Tibial nerve (tissue), 4 donors: ENCODE results near the gene NDUFB10. TPM values are rescaled to one million over a fixed set of nuclear protein-coding genes. Genes with fewer than 3 reads are reported as not detected.

Experiments
- DNase-seq, 2 donors: peaks; one replicate each; pipeline ENCODE4 v3.0.0-alpha.2; 2019; ENCODE audit warnings: low spot score in 2 of 2
- H3K27ac ChIP-seq, 4 donors: fragments of 200-600 bp; sonication (generic) in 3 of 4; one replicate each; pipeline ENCODE4 v1.5.1; 2017 to 2019; ENCODE audit warnings: mild to moderate bottlenecking in 1 of 4
- H3K27me3 ChIP-seq, 2 donors: fragments of 200-600 bp; sonication (generic) in 1 of 2; one replicate each; pipeline versions ENCODE4 v1.5.1 to v1.6.0; 2017 to 2019
- H3K36me3 ChIP-seq, 3 donors: fragments of 200-600 bp; sonication (generic); one replicate each; pipeline ENCODE4 v1.5.1; 2018 to 2019
- H3K4me1 ChIP-seq, 4 donors: fragments of 200-600 bp; sonication (generic) in 3 of 4; one replicate each; pipeline ENCODE4 v1.5.1; 2017 to 2019
- H3K4me3 ChIP-seq, 4 donors: fragments of 200-600 bp; sonication (generic) in 3 of 4; one replicate each; pipeline ENCODE4 v1.5.1; 2017 to 2019; ENCODE audit warnings: mild to moderate bottlenecking in 1 of 4, moderate library complexity in 1 of 4
- H3K9me3 ChIP-seq, 4 donors: fragments of 200-600 bp; sonication (generic) in 3 of 4; one replicate each; pipeline ENCODE4 v1.5.1; 2017 to 2019
- CTCF ChIP-seq, 5 experiments: fragments of 200-600 bp in 3 of 5; fragments of 450-650 bp in 2 of 5; sonication (generic) in 3 of 5; IDR thresholded peaks; one replicate each; pipeline ENCODE4 v1.5.1; 2016 to 2019; ENCODE audit warnings: antibody characterized with exemption in 5 of 5, mild to moderate bottlenecking in 3 of 5, moderate library complexity in 2 of 5
- EP300 ChIP-seq, 2 donors: sonication (generic); formaldehyde crosslinking; IDR thresholded peaks; one replicate each; pipeline ENCODE4 v1.6.1; 2017; ENCODE audit warnings: antibody characterized with exemption in 2 of 2, mild to moderate bottlenecking in 1 of 2
- POLR2A ChIP-seq, 2 donors: fragments of 450-650 bp; IDR thresholded peaks; one replicate each; pipeline ENCODE4 v1.6.1; 2017; ENCODE audit warnings: antibody characterized with exemption in 2 of 2, mild to moderate bottlenecking in 2 of 2, moderate library complexity in 2 of 2
- WGBS, 2 donors: methylation state at CpG; one replicate each; pipeline ENCODE4 v1.1.5; 2018; 5-methylcytosine and 5-hydroxymethylcytosine counted together
- total RNA-seq, 4 donors: library from RNA; depleted of rRNA; stranded (reverse); fragments of >200 nt; gene quantifications; one replicate each; pipeline ENCODE4 v1.1.0, GENCODE V29; 2016

Gene NDUFB10
- total RNA-seq: 100 to 1,000 TPM in 2 of 4 donors, 10 to 100 TPM in 2; 86.9 to 136 (median 116) TPM

- H3K9me3 ChIP-seq: no peaks in the 10 kb centered on the region
- H3K36me3 ChIP-seq: peaks cover 7 to 26% (median 16%) of the 10 kb centered on the region in 3 donors
- DNase-seq: peak; percentile 74 to 79
- peak within 1 kb of the TSS; percentile 63 to 87 (median 80) for H3K4me3 ChIP-seq
- TF ChIP-seq EP300 (IDR thresholded peaks at IDR 0.05): peak in 1 of 2 donors; percentile 89
- TF ChIP-seq POLR2A (IDR thresholded peaks at IDR 0.05): peak; percentile 50 to 83
- TF ChIP-seq CTCF (IDR thresholded peaks at IDR 0.05): peak; percentile 64 to 83 (median 74)
- H3K27ac ChIP-seq: peak within 1 kb of the TSS; percentile 30 to 92 (median 80)
- H3K4me1 ChIP-seq: peaks cover 0 to 43% (median 29%) of the 10 kb centered on the region in 4 donors
- WGBS, 2 donors: 0 to 1% methylated on average over 54 to 59 of the region's 79 CpGs
- no peaks in the 10 kb centered on the region for H3K27me3 ChIP-seq
Observed at GRCh38 chr16:1959269-1960039, at the start of gene NDUFB10. TSS of gene NDUFB10 (plus strand) at chr16:1959538. CDS start at chr16:1959625, 87 bp downstream.

DNA sequence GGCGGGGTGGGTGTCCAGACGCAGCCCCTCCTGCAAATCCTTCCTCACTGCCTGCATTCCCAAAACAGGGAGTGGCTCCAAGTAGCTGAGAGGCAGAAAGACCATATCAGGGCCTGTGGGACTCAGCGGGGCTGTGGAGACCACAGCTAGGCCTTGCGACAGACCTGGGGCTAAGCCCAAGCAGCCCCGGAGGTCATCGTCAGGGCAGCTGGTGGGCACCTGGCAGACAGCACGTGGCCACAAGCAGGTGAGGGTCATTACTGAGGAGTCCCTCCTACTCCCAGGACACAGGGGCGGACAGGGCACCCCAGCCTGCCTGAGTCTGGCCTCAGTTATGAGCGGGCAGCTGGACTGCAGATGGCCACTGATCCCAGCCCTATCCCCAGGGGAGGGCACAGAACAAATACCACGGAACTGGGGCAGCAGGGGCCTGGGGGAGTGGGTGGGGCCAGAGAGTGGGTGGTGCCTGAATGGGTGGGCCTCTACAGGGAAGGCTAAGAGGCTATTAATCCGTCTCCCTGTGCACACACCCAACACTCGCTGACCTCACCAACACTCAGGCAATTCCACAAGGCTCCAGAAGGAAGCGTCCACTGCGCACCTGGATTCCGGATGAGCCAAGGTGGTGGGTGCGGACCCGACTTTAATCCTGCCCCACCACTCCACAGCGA lies 49.6 kb upstream of the NDUFB10 start:
- H3K27ac ChIP-seq: no peak overlapping the region
- no peak for DNase-seq
- H3K36me3 ChIP-seq: no peaks in the 10 kb centered on the region
- WGBS, 2 donors: 73 to 77% methylated on average over 13 to 18 of the region's 18 CpGs
- peaks cover 0 to 71% of the 10 kb centered on the region in 2 donors for H3K27me3 ChIP-seq
- TF ChIP-seq EP300 (IDR thresholded peaks at IDR 0.05) (no peak), CTCF (IDR thresholded peaks at IDR 0.05) (no peak)
- H3K4me1 ChIP-seq: peaks cover 0 to under 1% (median 0%) of the 10 kb centered on the region in 4 donors
- no peak overlapping the region for H3K4me3 ChIP-seq
- H3K9me3 ChIP-seq: no peaks in the 10 kb centered on the region

DNA sequence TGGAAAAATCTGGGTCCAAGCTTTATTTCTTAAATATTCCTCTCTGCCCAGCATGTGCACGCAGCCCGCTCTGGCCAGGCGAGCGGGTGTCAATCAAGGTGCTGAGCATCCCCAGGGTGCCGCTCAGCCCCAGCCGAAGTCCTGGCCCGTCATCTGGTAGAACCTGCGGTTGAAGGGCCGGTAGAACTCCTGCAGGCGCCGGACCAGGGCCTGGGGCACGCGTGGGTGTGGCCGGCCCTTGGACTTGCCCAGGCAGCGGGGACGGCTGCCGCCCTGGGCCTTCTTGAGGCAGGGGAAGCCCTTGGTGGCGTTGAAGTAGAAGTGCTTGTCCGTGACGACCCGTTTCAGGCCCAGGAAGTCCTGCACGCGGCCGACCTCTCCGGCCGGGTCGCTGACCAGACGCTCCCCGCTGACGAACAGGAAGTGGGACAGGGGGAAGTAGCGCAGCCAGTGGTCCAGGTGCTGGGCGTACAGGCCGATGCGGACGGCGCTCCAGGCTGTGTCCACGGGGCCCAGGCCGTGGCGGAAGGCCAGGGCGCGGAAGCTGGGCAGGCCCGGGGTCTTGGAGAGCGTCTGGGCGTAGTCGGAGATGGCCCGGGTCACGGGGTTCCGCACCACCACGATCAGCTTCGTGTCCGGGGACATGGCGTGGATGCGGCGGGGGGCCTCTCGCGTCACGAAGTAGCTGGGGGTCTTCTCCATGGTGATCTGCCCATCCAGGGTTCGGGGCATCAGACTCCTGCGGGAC lies 47.7 kb upstream of the NDUFB10 start:
- Histone ChIP-seq H3K27ac (no peak overlapping the region), H3K4me3 (no peak overlapping the region), H3K4me1 (no peaks in the 10 kb centered on the region), H3K9me3 (no peaks in the 10 kb centered on the region), H3K27me3 (peaks cover 0 to 74% of the 10 kb centered on the region in 2 donors), H3K36me3 (no peaks in the 10 kb centered on the region)
- DNase-seq: no peak
- TF ChIP-seq CTCF (IDR thresholded peaks at IDR 0.05) (no peak), EP300 (IDR thresholded peaks at IDR 0.05) (no peak), POLR2A (IDR thresholded peaks at IDR 0.05) (no peak)
- 84 to 90% methylated on average over 15 to 56 of the region's 59 CpGs for WGBS, 2 donors

DNA sequence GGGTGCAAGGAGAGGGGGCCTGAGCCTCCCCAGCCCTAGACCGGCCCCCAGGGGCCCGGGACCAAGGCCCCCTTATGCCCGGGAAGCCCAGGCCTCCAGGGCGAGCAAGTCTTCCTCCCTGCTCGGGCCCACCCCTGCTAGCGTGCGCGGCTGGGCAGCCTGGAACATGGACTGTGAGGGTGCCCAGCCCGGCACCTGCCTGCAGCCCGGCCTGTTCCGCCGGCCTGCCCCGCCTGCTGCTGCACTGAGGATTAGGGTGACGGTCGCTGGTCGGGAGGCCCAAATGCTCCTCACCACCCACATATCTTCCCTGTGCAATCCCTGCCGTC lies 47.2 kb upstream of the NDUFB10 start:
- H3K36me3 ChIP-seq: no peaks in the 10 kb centered on the region
- no peaks in the 10 kb centered on the region for H3K9me3 ChIP-seq
- DNase-seq: no peak
- no peak overlapping the region for H3K27ac ChIP-seq
- H3K27me3 ChIP-seq: peaks cover 0 to 74% of the 10 kb centered on the region in 2 donors
- H3K4me1 ChIP-seq: peaks cover 0 to 1% (median 0%) of the 10 kb centered on the region in 4 donors
- 67 to 82% methylated on average over 8 to 17 of the region's 17 CpGs for WGBS, 2 donors
- H3K4me3 ChIP-seq: no peak overlapping the region
- TF ChIP-seq POLR2A (IDR thresholded peaks at IDR 0.05) (no peak), CTCF (IDR thresholded peaks at IDR 0.05) (no peak), EP300 (IDR thresholded peaks at IDR 0.05) (no peak)
